K562 (cell line): ENCODE results near the gene SFN. TPM values are rescaled to one million over a fixed set of nuclear protein-coding genes. Genes with fewer than 3 reads are reported as not detected.

ENCODE experiments used
- FOXA3 ChIP-seq, 2 experiments: fragments of 450-650 bp in 1 of 2; sonication (generic) in 1 of 2; formaldehyde crosslinking; IDR thresholded peaks in 1 of 2; conservative IDR thresholded peaks in 1 of 2; 2 replicates each; pipeline versions ENCODE4 v1.4.0 to v1.8.0; 2020 to 2022; ENCODE audit warnings: mild to moderate bottlenecking in 2 of 2, missing genetic modification reagents in 1 of 2
- MCM7 ChIP-seq, 2 experiments: fragments of 450-650 bp; IDR thresholded peaks; 2 replicates each; pipeline ENCODE4 v1.6.1; 2016 to 2018
- MED1 ChIP-seq: sonication (generic); formaldehyde crosslinking; IDR thresholded peaks from 2 replicates; pipeline ENCODE4 v1.8.1; 2023; ENCODE audit warnings: missing genetic modification reagents, borderline replicate concordance
- RFX5 ChIP-seq: IDR thresholded peaks from 2 replicates; pipeline ENCODE4 v1.6.1; 2011; ENCODE audit warnings: low read depth, mild to moderate bottlenecking, improper control_type of control experiment, low read length
- TCF15 ChIP-seq: fragments of 250-450 bp; sonication (Bioruptor Pico); IDR thresholded peaks from 2 replicates; pipeline ENCODE4 v1.8.0; 2022; ENCODE audit warnings: moderate library complexity, mild to moderate bottlenecking, inconsistent platforms
- XRCC5 ChIP-seq: fragments of 200-400 bp; formaldehyde crosslinking; IDR thresholded peaks from 2 replicates; pipeline ENCODE4 v1.6.1; 2017; ENCODE audit warnings: low read depth, mild to moderate bottlenecking, low read length
- ZBTB33 ChIP-seq: sonication (generic); formaldehyde crosslinking; IDR thresholded peaks from 2 replicates; pipeline ENCODE4 v1.8.1; 2023; ENCODE audit warnings: mild to moderate bottlenecking, missing genetic modification reagents
- ZBTB40 ChIP-seq, 2 experiments: fragments of 450-650 bp in 1 of 2; sonication (generic) in 1 of 2; formaldehyde crosslinking in 1 of 2; IDR thresholded peaks; 2 replicates each; pipeline versions ENCODE4 v1.7.1 to v1.9.0; 2016 to 2022; ENCODE audit warnings: inconsistent platforms in 1 of 2, mild to moderate bottlenecking in 1 of 2, missing genetic modification reagents in 1 of 2
- ZBTB5 ChIP-seq: fragments of 450-650 bp; IDR thresholded peaks from 2 replicates; pipeline ENCODE4 v1.6.1; 2017; ENCODE audit warnings: antibody characterized with exemption
- ZNF274 ChIP-seq: IDR thresholded peaks from 2 replicates; pipeline ENCODE4 v1.6.1; 2011; ENCODE audit warnings: low read depth, mild to moderate bottlenecking, low read length, moderate library complexity, borderline replicate concordance
- polyA plus RNA-seq, 8 experiments: library from polyadenylated mRNA; depleted of rRNA in 4 of 8; stranded (reverse) in 5 of 8; unstranded in 3 of 8; fragments of >200 nt; fragmentation: Nextera tagmentation in 2 of 8; fragmentation: Illumina TruSeq in 1 of 8; extraction: Ambion mirVana in 2 of 8; extraction: Trizol in 1 of 8; gene quantifications; 2 replicates each; pipeline versions ENCODE4 v1.2.1 to v1.2.3, GENCODE V29; 2011 to 2014; ENCODE audit warnings: inconsistent platforms in 1 of 8, missing spikeins in 1 of 8
- total RNA-seq, 7 experiments: library from RNA; depleted of rRNA in 6 of 7; stranded (reverse); fragments of >200 nt in 6 of 7; fragmentation: Illumina TruSeq in 2 of 7; extraction: Trizol in 2 of 7; gene quantifications; 2 replicates each; pipeline versions ENCODE4 v1.2.1 to v1.2.3, GENCODE V29; 2011 to 2021; ENCODE audit warnings: low replicate concordance in 1 of 7

The SFN gene
- total and polyA plus RNA-seq, 9 of the 15 experiments (the other 6 are each of a cell fraction or from before 2014, with no cell fraction given): 0.10 to 3.8 (median 2.0) TPM

- TF ChIP-seq ZBTB5: no peak
- no peak for TF ChIP-seq MCM7 (IDR thresholded peaks at IDR 0.05)
- no peak for TF ChIP-seq RFX5
- peak; percentile 22; the same call in 1 of the 2 replicates for TF ChIP-seq ZBTB33 (CRISPR knock-in tag)
- no peak for TF ChIP-seq ZNF274
- 0 out of 2 replicates have a peak, but pooled peaks have one; percentile 37 for TF ChIP-seq MED1 (CRISPR knock-in tag)
- TF ChIP-seq TCF15 (CRISPR knock-in tag): no peak
- TF ChIP-seq ZBTB40 (IDR thresholded peaks at IDR 0.05): no peak
- no peak for TF ChIP-seq ZBTB40 (CRISPR knock-in tag; IDR thresholded peaks at IDR 0.05)
- peak; percentile 74; the same call in 1 of the 2 replicates for TF ChIP-seq XRCC5
- TF ChIP-seq FOXA3 (CRISPR knock-in tag; conservative IDR thresholded peaks at IDR 0.05 in 1 of 2, IDR thresholded peaks at IDR 0.05 in 1 of 2): 0 out of 4 replicates have a peak, but pooled peaks of 1 of the 2 experiments have one; percentile 46
These were observed at the start of gene SFN (continued) for GRCh38 chr1:26862781-26863684.
